ENCODE data around the gene C9orf40. TPM values are rescaled to one million over a fixed set of nuclear protein-coding genes. Genes with fewer than 3 reads are reported as not detected.

C9orf40 gene
- total and polyA plus RNA-seq, 2 donors (not counting 3 experiments of a cell fraction or from before 2014, with no cell fraction given): 2.2 to 7.5 TPM

GRCh38 chr9:74907085-74907484, 45.6 kb downstream of the C9orf40 start:
- dilution Hi-C loops (cut with MboI; ENCODE audit: extremely low pct_ligation_motif_present, low sequenced_read_pairs): no loop called here
- FAIRE-seq (no peak), DNase-seq (ENCODE audit: low read depth, low spot score) (no peak)
- intact Hi-C loops (cut with micrococcal nuclease): no loop called here
- no peak overlapping the region for H3K4me2 ChIP-seq (ENCODE audit: insufficient read depth, low read length)
- no peak overlapping the region for H3K27ac ChIP-seq (ENCODE audit: insufficient read depth, low read depth, low read length)
- no peak overlapping the region for H3K4me3 ChIP-seq (replicated peaks in 1 of 3; ENCODE audit: insufficient read depth in 1 of 3, low read depth in 1 of 3, low read length in 3 of 3)
- no peak overlapping the region for H3K9ac ChIP-seq (replicated peaks; ENCODE audit: extremely low read depth, insufficient read depth, low read length)
- no peaks in the 10 kb centered on the region for H4K20me1 ChIP-seq (replicated peaks; ENCODE audit: control insufficient read depth, extremely low read depth, insufficient read depth, low read length)
- no peak for TF ChIP-seq MYC (IDR thresholded peaks at IDR 0.05; ENCODE audit: low read depth, low read length)
- TF ChIP-seq POLR2AphosphoS5 (IDR thresholded peaks at IDR 0.05; ENCODE audit: insufficient read depth, low read depth, low read length): no peak
- TF ChIP-seq GATA2 (IDR thresholded peaks at IDR 0.05; ENCODE audit: insufficient read depth, insufficient read length, low read depth, low read length): no peak
- TF ChIP-seq CTCF (IDR thresholded peaks at IDR 0.05; ENCODE audit: extremely low read depth in 1 of 2, insufficient read depth in 1 of 2, low read depth in 1 of 2, low read length in 2 of 2): no peak
- TF ChIP-seq POLR2A (IDR thresholded peaks at IDR 0.05; ENCODE audit: low read depth, low read length): no peak
- no peak for TF ChIP-seq MAX (IDR thresholded peaks at IDR 0.05; ENCODE audit: insufficient read depth, insufficient read length)
- no peak for TF ChIP-seq EZH2 (IDR thresholded peaks at IDR 0.05; ENCODE audit: borderline replicate concordance, low read depth, low read length, severe bottlenecking)
- no peak for TF ChIP-seq JUN (IDR thresholded peaks at IDR 0.05; ENCODE audit: borderline replicate concordance, insufficient read depth, insufficient read length, low read depth)
- H3K9me1 ChIP-seq (replicated peaks; ENCODE audit: control insufficient read depth, extremely low read depth, insufficient read depth, low read length): no peaks in the 10 kb centered on the region
- POLR2A ChIA-PET: no interaction called here
- BruUV-seq (replicated peaks): no TSS peak
- no peak overlapping the region for H2AFZ ChIP-seq (ENCODE audit: low read depth, low read length)
- no peaks in the 10 kb centered on the region for H3K36me3 ChIP-seq (ENCODE audit: control insufficient read depth in 2 of 2, extremely low read depth in 1 of 2, insufficient read depth in 2 of 2, low read length in 2 of 2)
- H3K27me3 ChIP-seq (ENCODE audit: control insufficient read depth in 2 of 2, insufficient read depth in 2 of 2, low read length in 2 of 2): no peaks in the 10 kb centered on the region
- H3K79me2 ChIP-seq (ENCODE audit: control insufficient read depth, insufficient read depth, low read length): no peaks in the 10 kb centered on the region
- CTCF ChIA-PET: interaction anchor here (0.6 kb wide), 1 partner anchor 35 kb away, joined by 3 read pairs; no protein-coding TSS in a partner anchor
- no peaks in the 10 kb centered on the region for H3K4me1 ChIP-seq (ENCODE audit: control insufficient read depth, extremely low read depth, insufficient read depth, low read length)
- H3K9me3 ChIP-seq (replicated peaks; ENCODE audit: control insufficient read depth, insufficient read depth, low read length): no peaks in the 10 kb centered on the region

Data from endothelial cell of umbilical vein (primary cell).